ENCODE data around the gene NEGR1. TPM values are rescaled to one million over a fixed set of nuclear protein-coding genes. Genes with fewer than 3 reads are reported as not detected.

NEGR1 gene
- total RNA-seq, 2 experiments from 2014 or later = not detected

GRCh38 chr1:71414179-71414578, 868.2 kb downstream of the NEGR1 start:
- TF ChIP-seq, protein P1, sequence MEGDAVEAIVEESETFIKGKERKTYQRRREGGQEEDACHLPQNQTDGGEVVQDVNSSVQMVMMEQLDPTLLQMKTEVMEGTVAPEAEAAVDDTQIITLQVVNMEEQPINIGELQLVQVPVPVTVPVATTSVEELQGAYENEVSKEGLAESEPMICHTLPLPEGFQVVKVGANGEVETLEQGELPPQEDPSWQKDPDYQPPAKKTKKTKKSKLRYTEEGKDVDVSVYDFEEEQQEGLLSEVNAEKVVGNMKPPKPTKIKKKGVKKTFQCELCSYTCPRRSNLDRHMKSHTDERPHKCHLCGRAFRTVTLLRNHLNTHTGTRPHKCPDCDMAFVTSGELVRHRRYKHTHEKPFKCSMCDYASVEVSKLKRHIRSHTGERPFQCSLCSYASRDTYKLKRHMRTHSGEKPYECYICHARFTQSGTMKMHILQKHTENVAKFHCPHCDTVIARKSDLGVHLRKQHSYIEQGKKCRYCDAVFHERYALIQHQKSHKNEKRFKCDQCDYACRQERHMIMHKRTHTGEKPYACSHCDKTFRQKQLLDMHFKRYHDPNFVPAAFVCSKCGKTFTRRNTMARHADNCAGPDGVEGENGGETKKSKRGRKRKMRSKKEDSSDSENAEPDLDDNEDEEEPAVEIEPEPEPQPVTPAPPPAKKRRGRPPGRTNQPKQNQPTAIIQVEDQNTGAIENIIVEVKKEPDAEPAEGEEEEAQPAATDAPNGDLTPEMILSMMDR (IDR thresholded peaks at IDR 0.05) = no peak
- DNase-seq (no peak), ATAC-seq (no peak)
- intact Hi-C loops (cut with micrococcal nuclease) = no loop called here
- CTCF ChIA-PET = no interaction called here
- no peaks in the 10 kb centered on the region for H3K36me3 Mint-ChIP-seq (ENCODE audit: low read depth)
- POLR2A ChIA-PET = no interaction called here
- no peak overlapping the region for H3K27ac Mint-ChIP-seq
- no peaks in the 10 kb centered on the region for H3K4me1 Mint-ChIP-seq (ENCODE audit: low read depth)
- H3K4me3 Mint-ChIP-seq = no peak overlapping the region
- H3K9me3 Mint-ChIP-seq = no peaks in the 10 kb centered on the region
- no peaks in the 10 kb centered on the region for H3K27me3 Mint-ChIP-seq

GRCh38 chr1:71413441-71414175, 868.7 kb downstream of the NEGR1 start:
- no peaks in the 10 kb centered on the region for H3K27me3 Mint-ChIP-seq
- intact Hi-C loops (cut with micrococcal nuclease) = no loop called here
- ChIA-PET CTCF (no interaction called here), POLR2A (no interaction called here)
- ATAC-seq (no peak), DNase-seq (no peak)
- H3K36me3 Mint-ChIP-seq (ENCODE audit: low read depth) = no peaks in the 10 kb centered on the region
- H3K4me3 Mint-ChIP-seq = no peak overlapping the region
- no peaks in the 10 kb centered on the region for H3K9me3 Mint-ChIP-seq
- TF ChIP-seq, protein P1 (IDR thresholded peaks at IDR 0.05) = no peak
- H3K27ac Mint-ChIP-seq = no peak overlapping the region
- no peaks in the 10 kb centered on the region for H3K4me1 Mint-ChIP-seq (ENCODE audit: low read depth)

DNA sequence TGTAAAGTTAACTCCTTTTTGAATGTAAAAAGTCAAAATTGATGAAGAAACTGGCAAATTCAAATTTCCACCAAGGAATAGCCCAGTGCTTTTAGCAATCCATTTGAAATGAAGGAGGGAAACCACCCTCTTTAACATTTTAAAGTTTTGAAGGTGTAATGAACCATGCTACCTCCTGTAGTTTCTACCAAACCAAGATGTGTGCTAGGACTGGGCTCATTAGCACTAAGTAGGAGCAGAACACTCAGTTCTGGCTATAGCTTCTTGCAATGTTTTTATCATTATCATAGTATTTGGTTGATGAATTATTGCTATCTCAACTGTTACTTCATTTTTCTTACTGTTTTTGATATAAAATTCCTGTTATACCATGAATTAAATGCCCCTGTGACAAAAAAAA, 882.3 kb downstream of the NEGR1 start:
- Mint-ChIP-seq H3K9me3 (peaks cover 1% of the 10 kb centered on the region), H3K27me3 (no peaks in the 10 kb centered on the region), H3K36me3 (ENCODE audit: low read depth) (no peaks in the 10 kb centered on the region), H3K4me1 (ENCODE audit: low read depth) (no peaks in the 10 kb centered on the region), H3K4me3 (no peak overlapping the region), H3K27ac (no peak overlapping the region)
- ATAC-seq = no peak
- TF ChIP-seq, protein P1 (IDR thresholded peaks at IDR 0.05) = no peak
- CTCF ChIA-PET = no interaction called here
- intact Hi-C loops (cut with micrococcal nuclease) = no loop called here
- DNase-seq = no peak
- POLR2A ChIA-PET = interaction anchor here (0.6 kb wide), 1 partner anchor 145 kb away, joined by 3 read pairs; no protein-coding TSS in a partner anchor

- ATAC-seq (no peak), DNase-seq (no peak)
- Mint-ChIP-seq H3K9me3 (peaks cover 1% of the 10 kb centered on the region), H3K4me1 (ENCODE audit: low read depth) (no peaks in the 10 kb centered on the region), H3K27me3 (no peaks in the 10 kb centered on the region), H3K36me3 (ENCODE audit: low read depth) (no peaks in the 10 kb centered on the region), H3K4me3 (no peak overlapping the region), H3K27ac (no peak overlapping the region)
- TF ChIP-seq, protein P1 (IDR thresholded peaks at IDR 0.05) = no peak
- intact Hi-C loops (cut with micrococcal nuclease) = no loop called here
- ChIA-PET CTCF (no interaction called here), POLR2A (no interaction called here)
Observed at GRCh38 chr1:71399594-71399993, 882.7 kb downstream of the NEGR1 start.

DNA sequence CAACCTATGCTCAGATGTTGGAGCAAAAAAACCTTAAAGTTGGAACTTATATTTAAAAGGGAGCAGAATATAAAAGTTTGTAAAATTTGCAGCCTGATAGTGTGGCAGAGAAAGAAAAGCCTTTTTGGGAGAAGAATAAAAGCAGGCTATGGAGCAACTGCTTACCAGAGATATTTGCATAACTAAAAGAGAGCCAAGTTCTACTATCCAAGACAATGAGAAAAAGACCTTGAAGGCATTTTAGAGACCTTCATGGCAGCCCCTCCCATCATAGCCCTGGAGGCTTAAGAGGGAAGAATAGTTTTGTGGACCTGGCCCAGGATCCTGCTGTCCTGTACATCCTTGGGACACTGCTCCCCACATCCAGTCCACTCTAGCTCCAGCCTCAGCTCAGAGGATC, 889.0 kb downstream of the NEGR1 start:
- ChIA-PET POLR2A (no interaction called here), CTCF (no interaction called here)
- H3K4me1 Mint-ChIP-seq (ENCODE audit: low read depth) = no peaks in the 10 kb centered on the region
- peaks cover 14% of the 10 kb centered on the region for H3K9me3 Mint-ChIP-seq
- intact Hi-C loops (cut with micrococcal nuclease) = no loop called here
- no peak overlapping the region for H3K4me3 Mint-ChIP-seq
- TF ChIP-seq, protein P1 (IDR thresholded peaks at IDR 0.05) = no peak
- H3K27me3 Mint-ChIP-seq = no peaks in the 10 kb centered on the region
- DNase-seq = no peak
- ATAC-seq = no peak
- H3K27ac Mint-ChIP-seq = no peak overlapping the region
- no peaks in the 10 kb centered on the region for H3K36me3 Mint-ChIP-seq (ENCODE audit: low read depth)
